HepG2 (cell line): ENCODE measurements around the gene GNAS-AS1. TPM values are rescaled to one million over a fixed set of nuclear protein-coding genes. Genes with fewer than 3 reads are reported as not detected.

Experiments
- AHDC1 ChIP-seq: sonication (generic); formaldehyde crosslinking; IDR thresholded peaks from 2 replicates; pipeline ENCODE4 v1.5.1; 2020; ENCODE audit warnings: mild to moderate bottlenecking, missing genetic modification reagents, borderline replicate concordance
- ATF3 ChIP-seq: sonication (generic); formaldehyde crosslinking; IDR thresholded peaks from 2 replicates; pipeline ENCODE4 v1.4.0; 2020; ENCODE audit warnings: missing genetic modification reagents
- DDIT3 ChIP-seq: sonication (generic); formaldehyde crosslinking; IDR thresholded peaks from 2 replicates; pipeline ENCODE4 v1.4.0; 2020; ENCODE audit warnings: mild to moderate bottlenecking, missing genetic modification reagents
- PRDM10 ChIP-seq: sonication (generic); formaldehyde crosslinking; IDR thresholded peaks from 2 replicates; pipeline ENCODE4 v1.4.0; 2020; ENCODE audit warnings: low read depth, missing genetic modification reagents
- PRDM4 ChIP-seq: sonication (generic); formaldehyde crosslinking; IDR thresholded peaks from 2 replicates; pipeline ENCODE4 v1.9.0; 2021; ENCODE audit warnings: missing genetic modification reagents, borderline replicate concordance
- ZBTB10 ChIP-seq: sonication (generic); formaldehyde crosslinking; IDR thresholded peaks from 2 replicates; pipeline ENCODE4 v1.4.0; 2020; ENCODE audit warnings: missing genetic modification reagents, borderline replicate concordance
- ZNF20 ChIP-seq: sonication (generic); formaldehyde crosslinking; IDR thresholded peaks from 2 replicates; pipeline ENCODE4 v1.4.0; 2020; ENCODE audit warnings: mild to moderate bottlenecking, moderate library complexity, missing genetic modification reagents
- ZNF7 ChIP-seq: IDR thresholded peaks from 2 replicates; pipeline ENCODE4 v1.6.1; 2016; ENCODE audit warnings: missing biosample characterization, missing genetic modification reagents
- ZNF724P ChIP-seq: sonication (generic); formaldehyde crosslinking; IDR thresholded peaks from 2 replicates; pipeline ENCODE4 v1.8.0; 2022; ENCODE audit warnings: missing genetic modification reagents, borderline replicate concordance
- polyA plus RNA-seq, 8 experiments: library from polyadenylated mRNA; depleted of rRNA in 3 of 8; stranded (reverse) in 7 of 8; unstranded in 1 of 8; fragments of >200 nt; fragmentation: Illumina TruSeq in 4 of 8; extraction: Trizol in 4 of 8; gene quantifications; 2 replicates each; pipeline versions ENCODE4 v1.2.1 to v1.2.3, GENCODE V29; 2011 to 2016; ENCODE audit warnings: low read depth in 4 of 8, missing spikeins in 1 of 8, mixed read lengths in 1 of 8; ENCODE audit not compliant: insufficient read depth in 1 of 8
- total RNA-seq, 5 experiments: library from RNA; depleted of rRNA; stranded (reverse); fragments of >200 nt; fragmentation: Illumina TruSeq; extraction: Trizol; gene quantifications; 2 replicates each; pipeline ENCODE4 v1.2.3, GENCODE V29; 2016; ENCODE audit warnings: low read depth in 1 of 5

GNAS-AS1 gene
- total and polyA plus RNA-seq, 2 of the 13 experiments (the other 11 are each of a cell fraction or from before 2014, with no cell fraction given) = not detected

GRCh38 chr20:58890518-58891085, 39.9 kb upstream of the GNAS-AS1 start (continued):
- TF ChIP-seq AHDC1 (CRISPR knock-in tag) = no peak
- peak; percentile 75; the same call in 1 of the 2 replicates for TF ChIP-seq ZNF724P
- peak; percentile 77 for TF ChIP-seq ZBTB10
- no peak for TF ChIP-seq ZNF20 (CRISPR knock-in tag)
- TF ChIP-seq DDIT3 (CRISPR knock-in tag) = no peak
- no peak for TF ChIP-seq ZNF7 (CRISPR knock-in tag)
- peak; percentile 29; the same call in 1 of the 2 replicates for TF ChIP-seq PRDM10 (CRISPR knock-in tag)
- TF ChIP-seq ATF3 (CRISPR knock-in tag) = no peak
- TF ChIP-seq PRDM4 (CRISPR knock-in tag) = no peak
